Stimulated activated CD4-positive, alpha-beta T cell treated with anti-CD3 and anti-CD28 coated beads, Interleukin-4, amount 100 ng/mL, for 48 hours (primary cell): Measurements from ENCODE around the gene CPED1.
"Not testable (repeated sequence)": the region's sequence is repeated elsewhere in the genome, so short reads cannot be mapped to it uniquely, and the experiment has no call there.

Experiments used
- DNase-seq, 2 donors: peaks; one replicate each; pipeline ENCODE4 v3.0.0-alpha.2; 2020; ENCODE audit warnings: low read depth in 2 of 2

Gene CPED1

GRCh38 chr7:121039510-121039822 lies 51.0 kb downstream of the CPED1 start:
- no peak for DNase-seq

- DNase-seq: no peak
These were observed 51.5 kb downstream of the CPED1 start for GRCh38 chr7:121039994-121040393.

GRCh38 chr7:121041516-121042148 lies 53.1 kb downstream of the CPED1 start:
- no peak for DNase-seq

GRCh38 chr7:121042195-121042594 lies 53.7 kb downstream of the CPED1 start:
- no peak for DNase-seq

- no peak for DNase-seq
These were observed 54.4 kb downstream of the CPED1 start for GRCh38 chr7:121042899-121043298.

GRCh38 chr7:121043314-121044234 lies 55.1 kb downstream of the CPED1 start:
- DNase-seq: no peak

- DNase-seq: no peak
These were observed 56.6 kb downstream of the CPED1 start for GRCh38 chr7:121045090-121045489.

- DNase-seq: no peak
These were observed 57.5 kb downstream of the CPED1 start for GRCh38 chr7:121046009-121046408.

GRCh38 chr7:121046893-121047468 lies 58.5 kb downstream of the CPED1 start:
- no peak for DNase-seq

- DNase-seq: no peak
These were observed 59.7 kb downstream of the CPED1 start for GRCh38 chr7:121048195-121048594.

GRCh38 chr7:121049028-121049791 lies 60.7 kb downstream of the CPED1 start:
- DNase-seq: no peak

GRCh38 chr7:121049897-121050296 lies 61.4 kb downstream of the CPED1 start:
- DNase-seq: no peak

- DNase-seq: no peak
These were observed 64.7 kb downstream of the CPED1 start for GRCh38 chr7:121053219-121053618.

- no peak for DNase-seq
These were observed 66.4 kb downstream of the CPED1 start for GRCh38 chr7:121054925-121055324.

GRCh38 chr7:121057878-121058277 lies 69.4 kb downstream of the CPED1 start:
- no peak for DNase-seq

GRCh38 chr7:121058975-121059374 lies 70.5 kb downstream of the CPED1 start:
- no peak for DNase-seq

- DNase-seq: not testable (repeated sequence)
These were observed 71.5 kb downstream of the CPED1 start for GRCh38 chr7:121059979-121060509.

- no peak for DNase-seq
These were observed 73.4 kb downstream of the CPED1 start for GRCh38 chr7:121061677-121062582.

GRCh38 chr7:121062671-121063279 lies 74.3 kb downstream of the CPED1 start:
- DNase-seq: no peak

GRCh38 chr7:121067717-121068116 lies 79.2 kb downstream of the CPED1 start:
- DNase-seq: not testable (repeated sequence)
